GM20000 (cell line): Measurements from ENCODE around the gene DUOX1.
A peak's percentile ranks its signal among the peaks of the same experiment; 100 is the strongest.

Experiments used
- DNase-seq: peaks from one replicate; pipeline ENCODE4 v3.0.0; 2012; ENCODE audit warnings: low spot score
- TF ChIP-seq, protein P1 (sequence below): IDR thresholded peaks from 2 replicates; pipeline ENCODE4 v1.5.1; 2012; ENCODE audit warnings: mild to moderate bottlenecking, control low read depth; ENCODE audit errors: extremely low read depth, missing control alignments

The DUOX1 gene

GRCh38 chr15:45197512-45197911 lies 67.7 kb downstream of the DUOX1 start:
- DNase-seq = no peak
- TF ChIP-seq, protein P1, sequence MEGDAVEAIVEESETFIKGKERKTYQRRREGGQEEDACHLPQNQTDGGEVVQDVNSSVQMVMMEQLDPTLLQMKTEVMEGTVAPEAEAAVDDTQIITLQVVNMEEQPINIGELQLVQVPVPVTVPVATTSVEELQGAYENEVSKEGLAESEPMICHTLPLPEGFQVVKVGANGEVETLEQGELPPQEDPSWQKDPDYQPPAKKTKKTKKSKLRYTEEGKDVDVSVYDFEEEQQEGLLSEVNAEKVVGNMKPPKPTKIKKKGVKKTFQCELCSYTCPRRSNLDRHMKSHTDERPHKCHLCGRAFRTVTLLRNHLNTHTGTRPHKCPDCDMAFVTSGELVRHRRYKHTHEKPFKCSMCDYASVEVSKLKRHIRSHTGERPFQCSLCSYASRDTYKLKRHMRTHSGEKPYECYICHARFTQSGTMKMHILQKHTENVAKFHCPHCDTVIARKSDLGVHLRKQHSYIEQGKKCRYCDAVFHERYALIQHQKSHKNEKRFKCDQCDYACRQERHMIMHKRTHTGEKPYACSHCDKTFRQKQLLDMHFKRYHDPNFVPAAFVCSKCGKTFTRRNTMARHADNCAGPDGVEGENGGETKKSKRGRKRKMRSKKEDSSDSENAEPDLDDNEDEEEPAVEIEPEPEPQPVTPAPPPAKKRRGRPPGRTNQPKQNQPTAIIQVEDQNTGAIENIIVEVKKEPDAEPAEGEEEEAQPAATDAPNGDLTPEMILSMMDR = no peak

- TF ChIP-seq, protein P1 = peak; percentile 65
- DNase-seq = peak; percentile 87
Observed at GRCh38 chr15:45198337-45199135, 68.7 kb downstream of the DUOX1 start.

- TF ChIP-seq, protein P1 = no peak
- no peak for DNase-seq
Observed at GRCh38 chr15:45199136-45199810, 69.5 kb downstream of the DUOX1 start.

DNA sequence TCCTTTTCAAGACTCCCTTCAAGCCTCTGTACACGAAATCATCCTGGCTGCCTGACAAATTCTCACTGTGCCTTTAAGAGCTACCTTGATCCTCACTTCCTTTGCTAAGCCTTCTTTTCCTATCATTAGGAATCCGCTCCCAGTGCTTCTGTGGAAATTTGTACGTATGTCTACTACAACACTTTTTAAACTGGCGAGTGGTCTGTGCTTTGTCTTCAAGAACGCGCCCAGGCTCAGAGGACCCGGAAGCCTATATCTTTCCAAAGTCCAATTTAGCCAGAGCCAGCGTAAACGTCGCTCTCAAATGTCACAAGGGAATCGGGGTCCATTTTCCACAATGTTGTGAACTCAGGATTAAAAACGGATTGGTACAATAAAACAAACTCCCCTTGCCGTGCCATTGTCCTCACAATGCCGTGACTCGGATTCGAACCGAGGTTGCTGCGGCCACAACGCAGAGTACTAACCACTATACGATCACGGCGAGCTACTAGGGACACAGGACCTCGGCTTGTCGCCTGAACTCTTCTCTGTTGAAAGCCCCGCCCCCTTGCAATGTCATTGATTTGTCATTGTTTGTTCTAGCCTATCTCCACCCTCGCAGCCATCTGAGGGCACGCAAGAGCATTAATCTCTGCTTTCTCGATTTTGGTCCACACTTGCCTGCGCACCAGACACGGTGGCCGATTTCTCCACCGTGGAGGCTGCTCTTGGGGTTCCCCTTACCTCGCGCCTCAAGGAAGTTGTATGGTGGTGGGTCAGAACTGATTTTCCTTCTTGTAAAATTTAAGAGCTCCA lies 70.4 kb downstream of the DUOX1 start:
- peak; percentile 79 for DNase-seq
- TF ChIP-seq, protein P1 = no peak

DNA sequence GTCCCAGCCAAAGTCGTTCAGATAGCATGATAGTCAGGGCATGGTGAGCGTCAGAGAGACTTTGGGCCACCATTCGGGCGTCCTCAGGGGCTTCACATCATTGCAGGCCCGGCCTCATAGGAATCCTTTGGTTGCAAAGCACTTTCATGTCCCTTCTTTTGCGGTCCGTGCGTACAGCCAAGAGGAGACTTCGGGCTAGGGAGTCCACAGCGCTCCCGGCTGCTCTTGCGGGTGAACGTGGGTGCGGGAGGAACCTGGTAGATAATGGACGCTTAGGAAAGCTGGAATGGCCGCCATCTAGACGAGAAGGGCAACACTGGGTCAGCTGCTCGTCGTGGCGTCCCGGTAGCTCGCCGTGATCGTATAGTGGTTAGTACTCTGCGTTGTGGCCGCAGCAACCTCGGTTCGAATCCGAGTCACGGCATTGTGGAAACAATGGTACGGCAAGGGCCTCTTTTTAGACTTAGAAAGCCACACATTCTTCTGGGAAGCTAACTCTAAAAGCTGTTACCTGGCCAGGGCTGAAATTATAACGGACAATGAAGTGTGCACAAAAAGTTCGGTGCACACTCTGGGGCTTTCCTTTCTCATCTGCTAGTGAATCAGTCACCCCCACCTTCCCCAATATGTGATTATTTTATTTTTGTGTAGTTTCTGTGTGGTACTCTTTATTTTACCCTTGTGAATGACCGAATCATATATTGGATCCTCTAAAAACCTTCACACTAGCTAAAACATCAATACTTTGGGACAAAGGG lies 71.2 kb downstream of the DUOX1 start:
- no peak for DNase-seq
- TF ChIP-seq, protein P1 = no peak

- DNase-seq = no peak
- TF ChIP-seq, protein P1 = no peak
Observed at GRCh38 chr15:45201557-45201859, 71.7 kb downstream of the DUOX1 start.
